Panc1 (cell line): ENCODE measurements around the gene TAF4B. TPM values are rescaled to one million over a fixed set of nuclear protein-coding genes. Genes with fewer than 3 reads are reported as not detected.

Experiments
- ATAC-seq: fragments of 200-7000 bp; cut with Tn5 transposase; 2 replicates; pipeline ENCODE4 v1.9.1; 2020; ENCODE audit warnings: mild to moderate bottlenecking, moderate library complexity
- BruUV-seq: library from RNA; stranded (reverse); fragments of 400-500 nt; replicated peaks from 2 replicates; lab custom pipeline; 2021; lab: Mats Ljungman, UMichigan
- CTCF ChIA-PET: fragments of 300-600 bp; sonication (Branson Sonifier 250); formaldehyde crosslinking; loops from one replicate; lab custom pipeline; 2022; ENCODE audit warnings: antibody characterized with exemption; lab: Charles Lee
- POLR2A ChIA-PET: fragments of 300-600 bp; sonication (Branson Sonifier 250); formaldehyde crosslinking; loops from one replicate; lab custom pipeline; 2022; ENCODE audit warnings: antibody characterized with exemption; lab: Charles Lee
- DNase-seq: peaks from one replicate; pipeline ENCODE4 v3.0.0-alpha.2; 2010; ENCODE audit warnings: low read depth, low spot score
- H3K27ac ChIP-seq: 2 replicates; pipeline ENCODE4 v1.5.1; 2011; ENCODE audit warnings: mild to moderate bottlenecking, low read length, inconsistent platforms
- H3K27me3 ChIP-seq: fragments of 200-500 bp; sonication (Bioruptor generic); 2 replicates; pipeline ENCODE4 v1.6.0; 2014; ENCODE audit warnings: low read length, inconsistent platforms; ENCODE audit not compliant: control insufficient read depth, insufficient read depth
- H3K36me3 ChIP-seq: fragments of 200-500 bp; sonication (Bioruptor generic); 2 replicates; pipeline ENCODE4 v1.5.1; 2014; ENCODE audit warnings: inconsistent platforms, mild to moderate bottlenecking, low read length, moderate library complexity; ENCODE audit not compliant: control insufficient read depth, insufficient read depth
- H3K4me1 ChIP-seq: 2 replicates; pipeline ENCODE4 v1.5.1; 2011; ENCODE audit warnings: inconsistent platforms, mild to moderate bottlenecking, low read length, moderate library complexity; ENCODE audit not compliant: control insufficient read depth, insufficient read depth
- H3K4me3 ChIP-seq, 2 experiments: 2 replicates each; pipeline ENCODE4 v1.5.1; 2011 to 2012; ENCODE audit warnings: low read depth in 2 of 2, low read length in 2 of 2, mild to moderate bottlenecking in 2 of 2, inconsistent platforms in 1 of 2, moderate library complexity in 1 of 2
- H3K9me3 ChIP-seq: fragments of 200-500 bp; sonication (Bioruptor generic); 2 replicates; pipeline ENCODE4 v1.5.1; 2014; ENCODE audit warnings: low read depth, mild to moderate bottlenecking, inconsistent platforms, low read length, moderate library complexity; ENCODE audit not compliant: control insufficient read depth, insufficient read depth
- CTCF ChIP-seq: fragments of 450-650 bp; IDR thresholded peaks from 2 replicates; pipeline ENCODE4 v1.5.1; 2017; ENCODE audit warnings: mild to moderate bottlenecking
- POLR2AphosphoS5 ChIP-seq: IDR thresholded peaks from 2 replicates; pipeline ENCODE4 v1.6.1; 2012; ENCODE audit warnings: mild to moderate bottlenecking, low read depth, low read length, moderate library complexity
- REST ChIP-seq, 2 experiments: IDR thresholded peaks; 2 replicates each; pipeline ENCODE4 v1.6.1; 2011 to 2012; ENCODE audit warnings: low read depth in 2 of 2, control low read depth in 1 of 2, low read length in 1 of 2, mild to moderate bottlenecking in 1 of 2, moderate library complexity in 1 of 2; ENCODE audit not compliant: insufficient read depth in 1 of 2
- SIN3A ChIP-seq: IDR thresholded peaks from 2 replicates; pipeline ENCODE4 v1.6.1; 2012; ENCODE audit warnings: low read depth, mild to moderate bottlenecking, low read length, moderate library complexity, borderline replicate concordance; ENCODE audit not compliant: insufficient read depth
- TCF7L2 ChIP-seq: IDR thresholded peaks from 2 replicates; pipeline ENCODE4 v1.6.1; 2011; ENCODE audit warnings: mild to moderate bottlenecking, low read depth, low read length, inconsistent platforms
- in situ Hi-C: cut with HindIII; loops from 2 replicates; pipeline ENCODE4 v1.10.0; 2016; ENCODE audit warnings: low sequenced_read_pairs, low pct_unique_long_range_greater_than_20kb
- intact Hi-C: fragments of 100-400 bp; cut with micrococcal nuclease; formaldehyde crosslinking; loops from one replicate; pipeline ENCODE4 v1.10.0; 2022; ENCODE audit not compliant: unreplicated experiment
- total RNA-seq: library from RNA; stranded (reverse); gene quantifications from one replicate; pipeline ENCODE4 v1.2.1, GENCODE V29; 2021; ENCODE audit not compliant: unreplicated experiment

The TAF4B gene
- total RNA-seq, 1 experiment from 2014 or later, result 8.0 TPM

- H3K9me3 ChIP-seq, result no peaks in the 10 kb centered on the region
- BruUV-seq, result no TSS peak
- H3K4me1 ChIP-seq, result no peaks in the 10 kb centered on the region
- in situ Hi-C loops, result no loop called here
- intact Hi-C loops, result no loop called here
- no peaks in the 10 kb centered on the region for H3K27me3 ChIP-seq
- no peak overlapping the region for H3K27ac ChIP-seq
- POLR2A ChIA-PET, result no interaction called here
- DNase-seq, result no peak
- no peaks in the 10 kb centered on the region for H3K36me3 ChIP-seq
- no peak for ATAC-seq
- no peak for TF ChIP-seq POLR2AphosphoS5
- TF ChIP-seq REST (IDR thresholded peaks at IDR 0.05; ENCODE audit: insufficient read depth in 1 of 2, low read depth in 2 of 2, low read length in 1 of 2), result no peak
- TF ChIP-seq TCF7L2, result no peak
- TF ChIP-seq CTCF, result no peak
- no peak for TF ChIP-seq SIN3A
- CTCF ChIA-PET, result no interaction called here
- H3K4me3 ChIP-seq, result no peak overlapping the region
Observed at GRCh38 chr18:26397019-26397418, 170.8 kb downstream of the TAF4B start.

GRCh38 chr18:26403491-26403890 is 177.2 kb downstream of the TAF4B start:
- ATAC-seq (no peak), DNase-seq (no peak)
- Histone ChIP-seq H3K27ac (no peak overlapping the region), H3K27me3 (no peaks in the 10 kb centered on the region), H3K9me3 (no peaks in the 10 kb centered on the region), H3K4me1 (no peaks in the 10 kb centered on the region), H3K36me3 (no peaks in the 10 kb centered on the region), H3K4me3 (no peak overlapping the region)
- no TSS peak for BruUV-seq
- in situ Hi-C loops (no loop called here), intact Hi-C loops (no loop called here)
- CTCF ChIA-PET, result no interaction called here
- POLR2A ChIA-PET, result no interaction called here
- TF ChIP-seq REST (IDR thresholded peaks at IDR 0.05; ENCODE audit: insufficient read depth in 1 of 2, low read depth in 2 of 2, low read length in 1 of 2) (no peak), CTCF (no peak), TCF7L2 (no peak), SIN3A (no peak), POLR2AphosphoS5 (no peak)
